SK-N-SH treated with all-trans-retinoic acid at 6 μM for 48 hours (cell line): ENCODE data around the gene SERPINB12.

Source experiments
- ARNTL ChIP-seq: fragments of 450-650 bp; formaldehyde crosslinking; IDR thresholded peaks from 2 replicates; pipeline ENCODE4 v1.5.0; 2020; ENCODE audit warnings: low read depth, mild to moderate bottlenecking, moderate library complexity, borderline replicate concordance
- BACH2 ChIP-seq: fragments of 250-450 bp; sonication (Bioruptor Pico); IDR thresholded peaks from 2 replicates; pipeline ENCODE4 v1.9.0; 2021; ENCODE audit warnings: mild to moderate bottlenecking, borderline replicate concordance
- TCF4 ChIP-seq: fragments of 250-450 bp; sonication (Bioruptor Pico); IDR thresholded peaks from 2 replicates; pipeline ENCODE4 v1.8.0; 2021; ENCODE audit warnings: mild to moderate bottlenecking, moderate library complexity, borderline replicate concordance
- TOX ChIP-seq: fragments of 250-450 bp; sonication (Bioruptor Pico); IDR thresholded peaks from 2 replicates; pipeline ENCODE4 v1.8.0; 2021; ENCODE audit warnings: mild to moderate bottlenecking, moderate library complexity, borderline replicate concordance
- ZFP30 ChIP-seq: fragments of 450-650 bp; formaldehyde crosslinking; IDR thresholded peaks from 2 replicates; pipeline ENCODE4 v1.5.0; 2022; ENCODE audit warnings: mild to moderate bottlenecking, moderate library complexity
- ZNF70 ChIP-seq: fragments of 450-650 bp; formaldehyde crosslinking; IDR thresholded peaks from 2 replicates; pipeline ENCODE4 v1.5.0; 2020; ENCODE audit warnings: mild to moderate bottlenecking, moderate library complexity
- TF ChIP-seq, protein P1 (sequence below): fragments of 250-450 bp; sonication (Bioruptor Pico); IDR thresholded peaks from 2 replicates; pipeline ENCODE4 v1.5.1; 2020; ENCODE audit warnings: low read depth, mild to moderate bottlenecking, moderate library complexity

DNA sequence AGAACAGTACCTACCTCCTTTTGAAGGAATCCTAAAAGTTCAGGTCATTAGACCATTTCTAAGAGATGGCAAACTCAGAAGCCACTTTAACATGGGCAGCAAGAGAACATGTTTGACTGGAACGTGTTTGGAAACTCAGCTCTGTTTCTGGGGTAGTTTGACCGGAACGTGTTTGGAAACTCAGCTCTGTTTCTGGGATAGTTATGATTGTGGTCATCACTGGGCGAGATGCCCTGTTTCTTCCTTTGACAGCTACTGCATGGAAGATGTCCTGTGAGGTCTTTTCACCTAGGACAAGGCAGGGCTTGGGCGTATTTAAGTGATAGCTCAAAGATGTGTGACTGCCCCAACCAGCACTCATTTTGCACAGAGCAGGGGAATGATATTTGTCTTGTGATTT lies 25.1 kb downstream of the SERPINB12 start:
- no peak for TF ChIP-seq ZNF70 (CRISPR knock-in tag)
- TF ChIP-seq BACH2 (CRISPR knock-in tag), result no peak
- no peak for TF ChIP-seq ZFP30 (CRISPR knock-in tag)
- no peak for TF ChIP-seq TOX (CRISPR knock-in tag)
- no peak for TF ChIP-seq ARNTL (CRISPR knock-in tag)
- TF ChIP-seq, protein P1, sequence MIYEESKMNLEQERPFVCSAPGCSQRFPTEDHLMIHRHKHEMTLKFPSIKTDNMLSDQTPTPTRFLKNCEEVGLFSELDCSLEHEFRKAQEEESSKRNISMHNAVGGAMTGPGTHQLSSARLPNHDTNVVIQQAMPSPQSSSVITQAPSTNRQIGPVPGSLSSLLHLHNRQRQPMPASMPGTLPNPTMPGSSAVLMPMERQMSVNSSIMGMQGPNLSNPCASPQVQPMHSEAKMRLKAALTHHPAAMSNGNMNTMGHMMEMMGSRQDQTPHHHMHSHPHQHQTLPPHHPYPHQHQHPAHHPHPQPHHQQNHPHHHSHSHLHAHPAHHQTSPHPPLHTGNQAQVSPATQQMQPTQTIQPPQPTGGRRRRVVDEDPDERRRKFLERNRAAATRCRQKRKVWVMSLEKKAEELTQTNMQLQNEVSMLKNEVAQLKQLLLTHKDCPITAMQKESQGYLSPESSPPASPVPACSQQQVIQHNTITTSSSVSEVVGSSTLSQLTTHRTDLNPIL (CRISPR knock-in tag), result no peak
- no peak for TF ChIP-seq TCF4 (CRISPR knock-in tag)
